WTC11 (cell line): ENCODE results near the gene SYCE3. TPM values are rescaled to one million over a fixed set of nuclear protein-coding genes. Genes with fewer than 3 reads are reported as not detected.
"Not testable (repeated sequence)": the region's sequence is repeated elsewhere in the genome, so short reads cannot be mapped to it uniquely, and the experiment has no call there.

Experiments
- ATAC-seq: fragments of 200-7000 bp; cut with Tn5 transposase; 2 replicates; pipeline ENCODE4 v1.10.0; 2021; ENCODE audit warnings: mild to moderate bottlenecking, moderate library complexity
- CTCF ChIA-PET: fragments of 300-600 bp; sonication (Branson Sonifier 250); formaldehyde crosslinking; loops from one replicate; lab custom pipeline; 2021; ENCODE audit warnings: antibody characterized with exemption; lab: Charles Lee
- POLR2A ChIA-PET: fragments of 350-600 bp; sonication (Branson Sonifier 250); formaldehyde crosslinking; loops from one replicate; lab custom pipeline; 2021; ENCODE audit warnings: antibody characterized with exemption; lab: Charles Lee
- DNase-seq: peaks from one replicate; pipeline ENCODE4 v3.0.0; 2021; ENCODE audit warnings: low spot score
- H3K27ac Mint-ChIP-seq: 2 replicates; pipeline ENCODE4 v1.8.0; 2021; ENCODE audit warnings: mixed read lengths
- H3K27me3 Mint-ChIP-seq: 2 replicates; pipeline ENCODE4 v1.8.0; 2021; ENCODE audit warnings: low read depth, mild to moderate bottlenecking, moderate library complexity, mixed read lengths
- H3K36me3 Mint-ChIP-seq: 2 replicates; pipeline ENCODE4 v1.8.0; 2021; ENCODE audit warnings: mixed read lengths
- H3K4me1 Mint-ChIP-seq: 2 replicates; pipeline ENCODE4 v1.8.0; 2022; ENCODE audit warnings: mixed read lengths
- H3K4me3 Mint-ChIP-seq: 2 replicates; pipeline ENCODE4 v1.8.0; 2021; ENCODE audit warnings: mild to moderate bottlenecking, moderate library complexity, mixed read lengths
- H3K9me3 Mint-ChIP-seq: 2 replicates; pipeline ENCODE4 v1.8.0; 2021; ENCODE audit warnings: mixed read lengths
- AR ChIP-seq: fragments of 250-450 bp; sonication (Bioruptor Pico); IDR thresholded peaks from 2 replicates; pipeline ENCODE4 v1.9.0; 2021; ENCODE audit warnings: mild to moderate bottlenecking
- ATF1 ChIP-seq: sonication (generic); formaldehyde crosslinking; IDR thresholded peaks from 2 replicates; pipeline ENCODE4 v1.8.1; 2023; ENCODE audit warnings: mild to moderate bottlenecking, moderate library complexity, missing genetic modification reagents
- HMGXB4 ChIP-seq: sonication (generic); formaldehyde crosslinking; IDR thresholded peaks from 2 replicates; pipeline ENCODE4 v1.8.1; 2023; ENCODE audit warnings: mild to moderate bottlenecking, moderate library complexity, missing genetic modification reagents
- MXD4 ChIP-seq: fragments of 250-450 bp; sonication (Bioruptor Pico); IDR thresholded peaks from 2 replicates; pipeline ENCODE4 v1.8.0; 2021; ENCODE audit warnings: mild to moderate bottlenecking, moderate library complexity, borderline replicate concordance
- SP1 ChIP-seq: sonication (generic); formaldehyde crosslinking; conservative IDR thresholded peaks from 2 replicates; pipeline ENCODE4 v1.8.1; 2022; ENCODE audit warnings: missing genetic modification reagents
- ZBTB21 ChIP-seq: sonication (generic); formaldehyde crosslinking; IDR thresholded peaks from 2 replicates; pipeline ENCODE4 v1.8.1; 2023; ENCODE audit warnings: mild to moderate bottlenecking, missing genetic modification reagents, borderline replicate concordance
- ZBTB43 ChIP-seq: sonication (generic); formaldehyde crosslinking; IDR thresholded peaks from 2 replicates; pipeline ENCODE4 v1.8.1; 2023; ENCODE audit warnings: mild to moderate bottlenecking, missing genetic modification reagents
- ZSCAN18 ChIP-seq: fragments of 250-450 bp; sonication (Bioruptor Pico); IDR thresholded peaks from 2 replicates; pipeline ENCODE4 v2.1.2; 2022; ENCODE audit warnings: mild to moderate bottlenecking, moderate library complexity
- total RNA-seq: library from RNA; stranded (reverse); gene quantifications from 3 replicates; pipeline ENCODE4 v1.2.3, GENCODE V29; 2021
- TF ChIP-seq, protein P1 (sequence below): fragments of 250-450 bp; sonication (Bioruptor Pico); IDR thresholded peaks from 2 replicates; pipeline ENCODE4 v1.8.0; 2021; ENCODE audit warnings: mild to moderate bottlenecking
- TF ChIP-seq, protein P2 (sequence below): sonication (generic); formaldehyde crosslinking; IDR thresholded peaks from 2 replicates; pipeline ENCODE4 v1.8.1; 2023; ENCODE audit warnings: mild to moderate bottlenecking, missing genetic modification reagents
- TF ChIP-seq, protein P3 (sequence below): fragments of 250-450 bp; sonication (Bioruptor Pico); IDR thresholded peaks from 2 replicates; pipeline ENCODE4 v1.9.0; 2021; ENCODE audit warnings: mild to moderate bottlenecking, borderline replicate concordance

SYCE3 gene
- total RNA-seq, 1 experiment from 2014 or later = 0.46 TPM

DNA sequence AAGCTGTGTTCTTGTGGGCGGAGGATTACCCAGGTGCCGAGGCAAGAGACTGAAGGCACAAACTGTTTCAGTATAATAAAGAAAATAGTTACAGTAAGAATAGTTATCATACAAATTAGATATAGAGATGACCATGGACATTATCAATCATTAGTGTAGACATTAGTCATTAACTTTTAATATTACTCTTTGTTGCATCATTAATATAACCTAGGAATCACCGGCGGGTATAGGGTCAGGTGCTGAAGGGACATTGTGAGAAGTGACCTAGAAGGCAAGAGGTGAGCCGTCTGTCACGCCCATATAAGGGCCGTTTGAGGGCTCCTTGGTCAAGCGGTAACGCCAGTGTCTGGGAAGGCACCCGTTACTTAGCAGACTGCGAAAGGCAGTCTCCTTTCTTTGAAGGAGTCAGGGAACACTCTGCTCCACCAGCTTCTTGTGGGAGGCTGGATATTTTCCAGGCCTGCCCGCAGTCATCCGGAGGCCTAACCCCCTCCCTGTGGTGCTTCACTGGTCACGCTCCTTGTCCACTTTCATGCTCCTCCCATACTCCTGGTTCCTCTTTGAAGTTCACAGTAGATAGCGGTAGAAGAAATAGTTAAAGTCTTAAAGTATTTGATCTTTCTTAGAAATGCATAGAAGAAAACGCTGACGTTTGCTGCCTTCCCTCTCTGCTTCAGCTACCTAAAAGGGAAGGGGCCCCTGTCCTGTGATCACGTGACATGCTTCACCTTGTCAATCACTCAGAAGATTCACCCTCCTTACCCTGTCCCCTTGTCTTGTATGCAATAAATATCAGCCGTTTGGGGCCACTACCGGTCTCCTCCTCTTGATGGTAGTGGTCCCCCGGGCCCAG is 28.6 kb downstream of the SYCE3 start:
- DNase-seq, ATAC-seq, H3K27ac Mint-ChIP-seq, H3K36me3 Mint-ChIP-seq, POLR2A ChIA-PET, H3K9me3 Mint-ChIP-seq, H3K4me3 Mint-ChIP-seq, H3K4me1 Mint-ChIP-seq: not testable (repeated sequence)
- CTCF ChIA-PET = interaction anchor here (1.6 kb wide), 1 partner anchor 166 kb away, joined by 3 read pairs; no protein-coding TSS in a partner anchor
- peaks cover 64% of the 10 kb centered on the region for H3K27me3 Mint-ChIP-seq

GRCh38 chr22:50532824-50533796 is 29.6 kb downstream of the SYCE3 start:
- CTCF ChIA-PET = interaction anchor here (1.2 to 1.6 kb wide), 2 partner anchors 167 to 242 kb away, joined by 3 to 5 read pairs; no protein-coding TSS in a partner anchor
- POLR2A ChIA-PET = interaction anchor here (0.7 kb wide), 1 partner anchor 35 kb away, joined by 3 read pairs; no protein-coding TSS in a partner anchor
- no peak for ATAC-seq
- Mint-ChIP-seq H3K4me1 (peaks cover 9% of the 10 kb centered on the region), H3K36me3 (no peaks in the 10 kb centered on the region), H3K27ac (no peak overlapping the region), H3K27me3 (peaks cover 68% of the 10 kb centered on the region), H3K4me3 (peak overlapping the region; percentile 60), H3K9me3 (no peaks in the 10 kb centered on the region)
- no peak for DNase-seq
- TF ChIP-seq ATF1 (CRISPR knock-in tag) (no peak), SP1 (CRISPR knock-in tag) (no peak), ZSCAN18 (no peak), HMGXB4 (CRISPR knock-in tag) (no peak), MXD4 (CRISPR knock-in tag) (no peak), ZBTB21 (CRISPR knock-in tag) (no peak), AR (CRISPR knock-in tag) (no peak), ZBTB43 (CRISPR knock-in tag) (no peak)
- TF ChIP-seq, protein P1, sequence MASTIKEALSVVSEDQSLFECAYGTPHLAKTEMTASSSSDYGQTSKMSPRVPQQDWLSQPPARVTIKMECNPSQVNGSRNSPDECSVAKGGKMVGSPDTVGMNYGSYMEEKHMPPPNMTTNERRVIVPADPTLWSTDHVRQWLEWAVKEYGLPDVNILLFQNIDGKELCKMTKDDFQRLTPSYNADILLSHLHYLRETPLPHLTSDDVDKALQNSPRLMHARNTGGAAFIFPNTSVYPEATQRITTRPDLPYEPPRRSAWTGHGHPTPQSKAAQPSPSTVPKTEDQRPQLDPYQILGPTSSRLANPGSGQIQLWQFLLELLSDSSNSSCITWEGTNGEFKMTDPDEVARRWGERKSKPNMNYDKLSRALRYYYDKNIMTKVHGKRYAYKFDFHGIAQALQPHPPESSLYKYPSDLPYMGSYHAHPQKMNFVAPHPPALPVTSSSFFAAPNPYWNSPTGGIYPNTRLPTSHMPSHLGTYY (CRISPR knock-in tag) = no peak
- TF ChIP-seq, protein P2, sequence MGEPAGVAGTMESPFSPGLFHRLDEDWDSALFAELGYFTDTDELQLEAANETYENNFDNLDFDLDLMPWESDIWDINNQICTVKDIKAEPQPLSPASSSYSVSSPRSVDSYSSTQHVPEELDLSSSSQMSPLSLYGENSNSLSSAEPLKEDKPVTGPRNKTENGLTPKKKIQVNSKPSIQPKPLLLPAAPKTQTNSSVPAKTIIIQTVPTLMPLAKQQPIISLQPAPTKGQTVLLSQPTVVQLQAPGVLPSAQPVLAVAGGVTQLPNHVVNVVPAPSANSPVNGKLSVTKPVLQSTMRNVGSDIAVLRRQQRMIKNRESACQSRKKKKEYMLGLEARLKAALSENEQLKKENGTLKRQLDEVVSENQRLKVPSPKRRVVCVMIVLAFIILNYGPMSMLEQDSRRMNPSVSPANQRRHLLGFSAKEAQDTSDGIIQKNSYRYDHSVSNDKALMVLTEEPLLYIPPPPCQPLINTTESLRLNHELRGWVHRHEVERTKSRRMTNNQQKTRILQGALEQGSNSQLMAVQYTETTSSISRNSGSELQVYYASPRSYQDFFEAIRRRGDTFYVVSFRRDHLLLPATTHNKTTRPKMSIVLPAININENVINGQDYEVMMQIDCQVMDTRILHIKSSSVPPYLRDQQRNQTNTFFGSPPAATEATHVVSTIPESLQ (CRISPR knock-in tag) = no peak
- TF ChIP-seq, protein P3, sequence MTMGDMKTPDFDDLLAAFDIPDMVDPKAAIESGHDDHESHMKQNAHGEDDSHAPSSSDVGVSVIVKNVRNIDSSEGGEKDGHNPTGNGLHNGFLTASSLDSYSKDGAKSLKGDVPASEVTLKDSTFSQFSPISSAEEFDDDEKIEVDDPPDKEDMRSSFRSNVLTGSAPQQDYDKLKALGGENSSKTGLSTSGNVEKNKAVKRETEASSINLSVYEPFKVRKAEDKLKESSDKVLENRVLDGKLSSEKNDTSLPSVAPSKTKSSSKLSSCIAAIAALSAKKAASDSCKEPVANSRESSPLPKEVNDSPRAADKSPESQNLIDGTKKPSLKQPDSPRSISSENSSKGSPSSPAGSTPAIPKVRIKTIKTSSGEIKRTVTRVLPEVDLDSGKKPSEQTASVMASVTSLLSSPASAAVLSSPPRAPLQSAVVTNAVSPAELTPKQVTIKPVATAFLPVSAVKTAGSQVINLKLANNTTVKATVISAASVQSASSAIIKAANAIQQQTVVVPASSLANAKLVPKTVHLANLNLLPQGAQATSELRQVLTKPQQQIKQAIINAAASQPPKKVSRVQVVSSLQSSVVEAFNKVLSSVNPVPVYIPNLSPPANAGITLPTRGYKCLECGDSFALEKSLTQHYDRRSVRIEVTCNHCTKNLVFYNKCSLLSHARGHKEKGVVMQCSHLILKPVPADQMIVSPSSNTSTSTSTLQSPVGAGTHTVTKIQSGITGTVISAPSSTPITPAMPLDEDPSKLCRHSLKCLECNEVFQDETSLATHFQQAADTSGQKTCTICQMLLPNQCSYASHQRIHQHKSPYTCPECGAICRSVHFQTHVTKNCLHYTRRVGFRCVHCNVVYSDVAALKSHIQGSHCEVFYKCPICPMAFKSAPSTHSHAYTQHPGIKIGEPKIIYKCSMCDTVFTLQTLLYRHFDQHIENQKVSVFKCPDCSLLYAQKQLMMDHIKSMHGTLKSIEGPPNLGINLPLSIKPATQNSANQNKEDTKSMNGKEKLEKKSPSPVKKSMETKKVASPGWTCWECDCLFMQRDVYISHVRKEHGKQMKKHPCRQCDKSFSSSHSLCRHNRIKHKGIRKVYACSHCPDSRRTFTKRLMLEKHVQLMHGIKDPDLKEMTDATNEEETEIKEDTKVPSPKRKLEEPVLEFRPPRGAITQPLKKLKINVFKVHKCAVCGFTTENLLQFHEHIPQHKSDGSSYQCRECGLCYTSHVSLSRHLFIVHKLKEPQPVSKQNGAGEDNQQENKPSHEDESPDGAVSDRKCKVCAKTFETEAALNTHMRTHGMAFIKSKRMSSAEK = no peak
